SK-N-SH treated with all-trans-retinoic acid at 6 μM for 48 hours (cell line): Measurements from ENCODE around the gene CAPN12.

Source experiments
- ATAC-seq: fragments of 200-7000 bp; cut with Tn5 transposase; 3 replicates; pipeline ENCODE4 v1.9.1; 2020; ENCODE audit warnings: mild to moderate bottlenecking, moderate library complexity
- BACH2 ChIP-seq: fragments of 250-450 bp; sonication (Bioruptor Pico); IDR thresholded peaks from 2 replicates; pipeline ENCODE4 v1.9.0; 2021; ENCODE audit warnings: mild to moderate bottlenecking, borderline replicate concordance
- ESRRG ChIP-seq: fragments of 250-450 bp; sonication (Bioruptor Pico); IDR thresholded peaks from 2 replicates; pipeline ENCODE4 v1.6.1; 2021; ENCODE audit warnings: mild to moderate bottlenecking
- GLIS3 ChIP-seq: fragments of 250-450 bp; sonication (Bioruptor Pico); IDR thresholded peaks from 2 replicates; pipeline ENCODE4 v1.5.0; 2020; ENCODE audit warnings: mild to moderate bottlenecking, moderate library complexity
- ISL1 ChIP-seq: fragments of 250-450 bp; sonication (Bioruptor Pico); IDR thresholded peaks from 2 replicates; pipeline ENCODE4 v2.1.2; 2022; ENCODE audit warnings: mild to moderate bottlenecking, moderate library complexity
- OSR1 ChIP-seq: fragments of 250-450 bp; sonication (Bioruptor Pico); IDR thresholded peaks from 2 replicates; pipeline ENCODE4 v1.8.0; 2022; ENCODE audit warnings: moderate library complexity, mild to moderate bottlenecking, inconsistent platforms
- PATZ1 ChIP-seq: fragments of 250-450 bp; sonication (Bioruptor Pico); IDR thresholded peaks from 2 replicates; pipeline ENCODE4 v1.8.0; 2020; ENCODE audit warnings: mild to moderate bottlenecking, moderate library complexity, borderline replicate concordance
- PPARA ChIP-seq: fragments of 250-450 bp; sonication (Bioruptor Pico); IDR thresholded peaks from 2 replicates; pipeline ENCODE4 v1.5.0; 2020; ENCODE audit warnings: mild to moderate bottlenecking, borderline replicate concordance
- SNAI2 ChIP-seq: fragments of 250-450 bp; sonication (Bioruptor Pico); IDR thresholded peaks from 2 replicates; pipeline ENCODE4 v1.5.0; 2020; ENCODE audit warnings: mild to moderate bottlenecking, moderate library complexity
- TCF4 ChIP-seq: fragments of 250-450 bp; sonication (Bioruptor Pico); IDR thresholded peaks from 2 replicates; pipeline ENCODE4 v1.8.0; 2021; ENCODE audit warnings: mild to moderate bottlenecking, moderate library complexity, borderline replicate concordance
- TOX ChIP-seq: fragments of 250-450 bp; sonication (Bioruptor Pico); IDR thresholded peaks from 2 replicates; pipeline ENCODE4 v1.8.0; 2021; ENCODE audit warnings: mild to moderate bottlenecking, moderate library complexity, borderline replicate concordance
- TSHZ2 ChIP-seq: fragments of 250-450 bp; sonication (Bioruptor Pico); IDR thresholded peaks from 2 replicates; pipeline ENCODE4 v1.5.0; 2020; ENCODE audit warnings: mild to moderate bottlenecking, moderate library complexity
- ZC3H10 ChIP-seq: fragments of 250-450 bp; sonication (Bioruptor Pico); IDR thresholded peaks from 2 replicates; pipeline ENCODE4 v1.5.1; 2021; ENCODE audit warnings: mild to moderate bottlenecking, moderate library complexity
- ZFP3 ChIP-seq: fragments of 250-450 bp; sonication (Bioruptor Pico); IDR thresholded peaks from 2 replicates; pipeline ENCODE4 v1.5.0; 2020; ENCODE audit warnings: mild to moderate bottlenecking, moderate library complexity
- ZFP30 ChIP-seq: fragments of 450-650 bp; formaldehyde crosslinking; IDR thresholded peaks from 2 replicates; pipeline ENCODE4 v1.5.0; 2022; ENCODE audit warnings: mild to moderate bottlenecking, moderate library complexity
- ZNF70 ChIP-seq: fragments of 450-650 bp; formaldehyde crosslinking; IDR thresholded peaks from 2 replicates; pipeline ENCODE4 v1.5.0; 2020; ENCODE audit warnings: mild to moderate bottlenecking, moderate library complexity
- ZNF8 ChIP-seq: fragments of 450-650 bp; formaldehyde crosslinking; IDR thresholded peaks from 2 replicates; pipeline ENCODE4 v1.5.0; 2020; ENCODE audit warnings: mild to moderate bottlenecking, moderate library complexity
- TF ChIP-seq, protein P1 (sequence below): fragments of 250-450 bp; sonication (Bioruptor Pico); IDR thresholded peaks from 2 replicates; pipeline ENCODE4 v1.5.1; 2021; ENCODE audit warnings: mild to moderate bottlenecking, moderate library complexity
- TF ChIP-seq, protein P2 (sequence below): fragments of 250-450 bp; sonication (Bioruptor Pico); IDR thresholded peaks from 2 replicates; pipeline ENCODE4 v1.5.1; 2020; ENCODE audit warnings: low read depth, mild to moderate bottlenecking, moderate library complexity

Gene CAPN12

GRCh38 chr19:38743394-38744297 is 628 bp downstream of the CAPN12 start:
- TF ChIP-seq TCF4 (no peak), TSHZ2 (CRISPR knock-in tag) (no peak), SNAI2 (CRISPR knock-in tag) (no peak), ZNF70 (CRISPR knock-in tag) (no peak)
- no peak for ATAC-seq

- TF ChIP-seq, protein P1, sequence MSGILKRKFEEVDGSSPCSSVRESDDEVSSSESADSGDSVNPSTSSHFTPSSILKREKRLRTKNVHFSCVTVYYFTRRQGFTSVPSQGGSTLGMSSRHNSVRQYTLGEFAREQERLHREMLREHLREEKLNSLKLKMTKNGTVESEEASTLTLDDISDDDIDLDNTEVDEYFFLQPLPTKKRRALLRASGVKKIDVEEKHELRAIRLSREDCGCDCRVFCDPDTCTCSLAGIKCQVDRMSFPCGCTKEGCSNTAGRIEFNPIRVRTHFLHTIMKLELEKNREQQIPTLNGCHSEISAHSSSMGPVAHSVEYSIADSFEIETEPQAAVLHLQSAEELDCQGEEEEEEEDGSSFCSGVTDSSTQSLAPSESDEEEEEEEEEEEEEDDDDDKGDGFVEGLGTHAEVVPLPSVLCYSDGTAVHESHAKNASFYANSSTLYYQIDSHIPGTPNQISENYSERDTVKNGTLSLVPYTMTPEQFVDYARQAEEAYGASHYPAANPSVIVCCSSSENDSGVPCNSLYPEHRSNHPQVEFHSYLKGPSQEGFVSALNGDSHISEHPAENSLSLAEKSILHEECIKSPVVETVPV (CRISPR knock-in tag) = no peak
- no peak for TF ChIP-seq OSR1 (CRISPR knock-in tag)
- no peak for TF ChIP-seq ZFP30 (CRISPR knock-in tag)
- no peak for TF ChIP-seq ZC3H10
- TF ChIP-seq PPARA (CRISPR knock-in tag) = no peak
- no peak for TF ChIP-seq ZFP3 (CRISPR knock-in tag)
- ATAC-seq = no peak
Measured at GRCh38 chr19:38742906-38743305, 1.4 kb downstream of the CAPN12 start.

GRCh38 chr19:38742296-38742695 is 2.0 kb downstream of the CAPN12 start:
- ATAC-seq = no peak
- TF ChIP-seq ISL1 (CRISPR knock-in tag) (no peak), BACH2 (CRISPR knock-in tag) (no peak), SNAI2 (CRISPR knock-in tag) (no peak), TSHZ2 (CRISPR knock-in tag) (no peak), ZFP30 (CRISPR knock-in tag) (no peak), ZNF70 (CRISPR knock-in tag) (no peak), ESRRG (CRISPR knock-in tag) (no peak), ZC3H10 (no peak), TOX (no peak), PATZ1 (no peak)
- TF ChIP-seq, protein P1 (CRISPR knock-in tag) = no peak

DNA sequence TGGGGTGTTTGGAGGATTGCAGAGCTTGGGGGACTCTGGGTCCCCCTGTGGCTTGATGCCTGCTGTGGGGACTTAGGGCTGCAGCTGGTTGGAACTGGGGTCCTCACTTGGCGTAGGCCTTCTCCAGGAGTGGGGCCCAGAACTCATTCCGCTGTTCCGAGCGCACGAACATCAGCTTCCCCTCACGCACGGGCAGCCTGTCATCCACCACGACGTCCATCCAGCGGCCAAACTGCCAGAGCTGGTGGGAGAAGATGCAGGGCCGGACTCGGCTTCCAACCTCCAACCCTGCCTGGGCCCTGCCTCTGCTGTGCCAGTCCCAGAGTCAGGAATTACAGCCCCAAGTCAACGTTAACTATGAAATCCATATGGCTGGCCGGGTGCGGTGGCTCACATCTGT is 2.6 kb downstream of the CAPN12 start:
- ATAC-seq = no peak
- TF ChIP-seq PATZ1 = no peak
- TF ChIP-seq ZNF8 (CRISPR knock-in tag) = no peak
- TF ChIP-seq BACH2 (CRISPR knock-in tag) = no peak
- TF ChIP-seq, protein P1 (CRISPR knock-in tag) = no peak
- TF ChIP-seq, protein P2, sequence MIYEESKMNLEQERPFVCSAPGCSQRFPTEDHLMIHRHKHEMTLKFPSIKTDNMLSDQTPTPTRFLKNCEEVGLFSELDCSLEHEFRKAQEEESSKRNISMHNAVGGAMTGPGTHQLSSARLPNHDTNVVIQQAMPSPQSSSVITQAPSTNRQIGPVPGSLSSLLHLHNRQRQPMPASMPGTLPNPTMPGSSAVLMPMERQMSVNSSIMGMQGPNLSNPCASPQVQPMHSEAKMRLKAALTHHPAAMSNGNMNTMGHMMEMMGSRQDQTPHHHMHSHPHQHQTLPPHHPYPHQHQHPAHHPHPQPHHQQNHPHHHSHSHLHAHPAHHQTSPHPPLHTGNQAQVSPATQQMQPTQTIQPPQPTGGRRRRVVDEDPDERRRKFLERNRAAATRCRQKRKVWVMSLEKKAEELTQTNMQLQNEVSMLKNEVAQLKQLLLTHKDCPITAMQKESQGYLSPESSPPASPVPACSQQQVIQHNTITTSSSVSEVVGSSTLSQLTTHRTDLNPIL (CRISPR knock-in tag) = no peak
- TF ChIP-seq ZC3H10 = no peak
- no peak for TF ChIP-seq ESRRG (CRISPR knock-in tag)
- TF ChIP-seq GLIS3 (CRISPR knock-in tag) = no peak
- TF ChIP-seq, all 23 proteins: peak for 0
